KG1 (cell line): Measurements from ENCODE around the gene ZEB2.

Experiments used
- DNase-seq: peaks from one replicate; lab custom pipeline; 2025; lab: John Stamatoyannopoulos, UW

The ZEB2 gene

GRCh38 chr2:144351687-144352086, 168.2 kb downstream of the ZEB2 start:
- DNase-seq = no peak

GRCh38 chr2:144350151-144350802, 169.6 kb downstream of the ZEB2 start:
- DNase-seq = no peak

- DNase-seq = no peak
Observed at GRCh38 chr2:144349674-144350073, 170.2 kb downstream of the ZEB2 start.

- DNase-seq = no peak
Observed at GRCh38 chr2:144348846-144349245, 171.1 kb downstream of the ZEB2 start.

- no peak for DNase-seq
Observed at GRCh38 chr2:144346229-144346628, 173.7 kb downstream of the ZEB2 start.

- DNase-seq = no peak
Observed at GRCh38 chr2:144343145-144343544, 176.8 kb downstream of the ZEB2 start.

- DNase-seq = no peak
Observed at GRCh38 chr2:144341538-144341937, 178.4 kb downstream of the ZEB2 start.

GRCh38 chr2:144339048-144339447, 180.9 kb downstream of the ZEB2 start:
- DNase-seq = no peak

- no peak for DNase-seq
Observed at GRCh38 chr2:144334551-144334950, 185.4 kb downstream of the ZEB2 start.
